T-helper 2 cell treated with Interferon-gamma antibody and Interleukin-4, amounts not matched to agents 100 ng/mL and 5 ng/mL, for 36 hours (primary cell): ENCODE results near the gene SULT1C2. TPM values are rescaled to one million over a fixed set of nuclear protein-coding genes. Genes with fewer than 3 reads are reported as not detected.
"Not testable (repeated sequence)": the region's sequence is repeated elsewhere in the genome, so short reads cannot be mapped to it uniquely, and the experiment has no call there.

Experiments
- intact Hi-C: fragments of 100-400 bp; cut with micrococcal nuclease; formaldehyde crosslinking; loops from one replicate; pipeline ENCODE4 v1.15.1; 2023
- total RNA-seq: library from RNA; stranded (reverse); gene quantifications from 2 replicates; pipeline ENCODE4 v1.2.3, GENCODE V29; 2022

Gene SULT1C2
- total RNA-seq, 1 donor from 2014 or later, result not detected

DNA sequence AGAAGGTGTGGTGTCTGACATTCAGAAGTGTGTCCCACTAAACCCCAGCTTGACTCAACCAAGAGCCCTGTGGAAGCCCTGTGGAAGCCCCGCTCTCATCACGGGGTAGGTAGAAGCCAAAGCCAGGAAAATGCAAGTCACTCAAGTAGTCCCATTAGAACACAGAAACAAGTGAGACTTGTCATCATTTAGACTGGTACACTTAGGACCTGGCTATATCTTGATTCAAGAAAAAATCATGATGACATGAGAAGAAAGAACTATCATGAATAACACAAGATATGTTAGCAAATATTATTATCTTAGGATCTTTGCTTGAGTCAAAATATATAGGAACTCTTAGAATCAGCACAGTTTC lies 60.9 kb downstream of the SULT1C2 start:
- intact Hi-C loops, result no loop called here

DNA sequence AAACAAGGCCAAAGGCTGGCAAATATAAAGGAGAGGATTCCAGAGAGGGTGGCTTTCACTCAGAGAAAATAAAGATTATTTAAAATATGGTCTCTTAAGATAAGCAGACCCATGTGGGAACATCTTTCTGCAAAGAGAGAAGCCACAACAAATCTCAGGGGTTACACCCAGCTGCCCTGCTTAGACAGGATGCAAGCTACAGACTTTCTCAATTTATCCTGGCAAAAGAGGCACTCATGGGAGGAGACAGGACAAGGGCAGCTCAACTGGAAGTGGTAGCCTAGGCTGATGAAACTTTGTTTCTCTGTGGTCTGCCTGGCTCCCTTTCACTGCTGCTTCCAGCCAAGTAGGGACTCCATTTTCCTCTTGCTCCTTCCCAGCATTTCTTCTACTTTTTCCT lies 63.2 kb downstream of the SULT1C2 start:
- intact Hi-C loops, result no loop called here

DNA sequence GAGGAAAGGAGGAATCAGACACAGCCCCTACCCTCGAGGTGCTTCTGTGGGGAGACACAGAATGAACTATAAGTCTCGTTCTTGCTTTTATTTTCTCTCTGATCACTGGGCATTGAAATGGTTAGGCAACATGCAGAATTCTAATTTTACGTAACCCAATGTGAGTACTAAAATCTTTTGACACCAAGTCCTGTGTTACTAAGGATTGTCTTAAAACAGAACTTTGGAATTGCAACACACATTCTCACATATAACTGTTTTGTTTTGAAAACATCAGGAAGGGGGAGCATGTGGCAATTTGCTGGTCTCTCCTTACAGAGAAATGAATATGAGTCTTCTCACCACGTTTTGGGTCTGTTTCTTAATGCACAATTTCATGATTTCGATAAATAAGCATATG lies 65.4 kb downstream of the SULT1C2 start:
- intact Hi-C loops, result no loop called here

DNA sequence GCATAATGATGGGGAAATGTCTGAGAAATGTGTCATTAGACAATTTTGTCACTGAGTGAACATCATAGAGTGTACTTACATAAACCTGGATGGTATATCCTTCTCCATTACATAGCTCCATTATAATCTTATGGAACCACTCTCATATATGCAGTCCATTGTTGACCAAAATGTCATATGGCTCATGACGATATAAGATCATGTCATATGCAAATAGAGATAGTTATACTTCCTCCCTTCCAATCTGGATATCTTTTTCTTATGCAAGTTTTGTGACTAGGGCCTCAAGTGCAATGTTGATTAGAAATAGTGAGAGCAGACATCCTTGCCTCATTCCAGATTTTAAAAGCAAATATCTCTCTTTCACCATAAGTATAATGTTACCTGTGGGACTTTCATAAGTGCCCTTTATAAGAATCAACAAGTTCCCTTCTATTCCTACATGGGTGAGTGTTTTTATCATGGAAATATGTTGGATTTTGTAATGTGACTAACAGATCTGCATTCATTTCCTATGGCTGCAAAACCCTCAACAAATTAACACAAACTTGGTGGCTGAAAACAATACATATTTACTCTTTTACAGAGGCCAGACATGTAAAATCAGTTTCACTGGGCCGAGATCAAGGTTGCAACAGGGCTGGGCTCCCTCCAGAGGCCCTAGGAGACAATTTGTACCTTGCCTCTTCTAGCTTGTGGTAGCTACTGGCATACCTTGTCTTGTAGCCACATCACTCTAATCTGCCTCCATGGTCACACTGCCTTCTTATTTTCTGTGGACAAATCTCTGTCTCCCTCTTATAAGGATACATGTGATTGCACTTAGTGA lies 67.4 kb downstream of the SULT1C2 start:
- intact Hi-C loops, result no loop called here

DNA sequence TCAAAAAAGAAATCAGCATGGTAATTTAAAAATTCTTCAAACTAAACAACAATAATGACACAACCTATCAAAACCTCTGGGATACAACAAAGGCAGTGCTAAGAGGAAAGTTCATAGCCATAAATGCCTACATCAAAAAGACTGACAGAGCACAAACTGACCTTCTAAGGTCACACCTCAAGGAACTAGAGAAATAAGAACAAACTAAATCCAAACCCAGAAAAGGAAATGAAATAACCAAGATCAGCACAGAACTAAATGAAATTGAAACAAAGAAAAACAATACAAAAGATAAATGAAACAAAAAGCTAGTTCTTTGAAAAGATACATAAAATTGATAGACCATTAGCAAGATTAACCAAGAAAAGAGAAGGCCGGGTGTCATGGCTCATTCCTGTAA lies 70.6 kb downstream of the SULT1C2 start:
- intact Hi-C loops, result not testable (repeated sequence)

Other genes with a start within 250 kb of the SULT1C2 start
- gene SULT1C3, start 48.9 kb upstream of the SULT1C2 start, total RNA-seq, result not detected in 2 replicates
- gene SULT1C4, start 89.1 kb downstream of the SULT1C2 start, total RNA-seq, result not detected in 2 replicates
- 41.8 and 46.0 TPM in 2 replicates for gene GCC2, start 160.3 kb downstream of the SULT1C2 start, total RNA-seq
- 65.4 and 67.9 TPM in 2 replicates for gene LIMS1, start 245.6 kb downstream of the SULT1C2 start, total RNA-seq